ENCODE data around the gene TCP10L. TPM values are rescaled to one million over a fixed set of nuclear protein-coding genes. Genes with fewer than 3 reads are reported as not detected.
A peak's percentile ranks its signal among the peaks of the same experiment; 100 is the strongest.

The TCP10L gene
- total RNA-seq, 1 experiment from 2014 or later, result 1.2 TPM

- Mint-ChIP-seq H3K27ac (peak overlapping the region; percentile 93), H3K36me3 (peaks cover 12% of the 10 kb centered on the region), H3K27me3 (ENCODE audit: low read depth) (peaks cover 4% of the 10 kb centered on the region), H3K4me3 (peak overlapping the region; percentile 95), H3K9me3 (no peaks in the 10 kb centered on the region), H3K4me1 (peaks cover 14% of the 10 kb centered on the region)
- DNase-seq (ENCODE audit: low spot score) (no peak), ATAC-seq (no peak)
- TF ChIP-seq NFE2L1 (CRISPR knock-in tag; IDR thresholded peaks at IDR 0.05), result no peak
- TF ChIP-seq ARID4B (CRISPR knock-in tag; IDR thresholded peaks at IDR 0.05; ENCODE audit: borderline replicate concordance), result no peak
- 0 out of 2 replicates have a peak, but pooled peaks have one; percentile 28 for TF ChIP-seq KAT7 (CRISPR knock-in tag; IDR thresholded peaks at IDR 0.05; ENCODE audit: borderline replicate concordance)
- TF ChIP-seq ZNF121 (CRISPR knock-in tag; IDR thresholded peaks at IDR 0.05), result 0 out of 2 replicates have a peak, but pooled peaks have one; percentile 28
- CTCF ChIA-PET, result interaction anchor here (1.0 to 5.7 kb wide), 6 partner anchors 9 to 307 kb away, joined by 4 to 31 read pairs (median 6); partner anchors contain the start of gene SYNJ1
- POLR2A ChIA-PET, result interaction anchor here (1.1 to 1.9 kb wide), 2 partner anchors 12 to 115 kb away, joined by 7 to 13 read pairs; partner anchors contain the start of gene SYNJ1
These were observed 27.6 kb upstream of the TCP10L start for GRCh38 chr21:32612999-32613337.

GRCh38 chr21:32612075-32612998 lies 27.0 kb upstream of the TCP10L start, which contains the start of gene CFAP298:
TSS of gene CFAP298 (minus strand) at chr21:32612377. CDS start at chr21:32612243, 134 bp downstream.
- Mint-ChIP-seq H3K27me3 (ENCODE audit: low read depth) (peaks cover 2% of the 10 kb centered on the region), H3K4me1 (peaks cover 14% of the 10 kb centered on the region), H3K27ac (peak within 1 kb of the TSS; percentile 93), H3K4me3 (peak within 1 kb of the TSS; percentile 95), H3K36me3 (peaks cover 18% of the 10 kb centered on the region), H3K9me3 (no peaks in the 10 kb centered on the region)
- CTCF ChIA-PET, result interaction anchor here (1.0 to 5.7 kb wide), 7 partner anchors 8 to 306 kb away, joined by 4 to 31 read pairs (median 6); partner anchors contain the start of gene SYNJ1
- ATAC-seq (peak; percentile 89), DNase-seq (ENCODE audit: low spot score) (peak; percentile 80)
- POLR2A ChIA-PET, result interaction anchor here (1.1 to 1.9 kb wide), 2 partner anchors 12 to 116 kb away, joined by 7 to 13 read pairs; partner anchors contain the start of gene SYNJ1
- TF ChIP-seq SP1 (CRISPR knock-in tag; conservative IDR thresholded peaks at IDR 0.05) (peak; percentile 51; the same call in 1 of the 2 replicates), GRHL2 (CRISPR knock-in tag; IDR thresholded peaks at IDR 0.05; ENCODE audit: insufficient replicate concordance, severe bottlenecking) (no peak), SMAD4 (CRISPR knock-in tag; IDR thresholded peaks at IDR 0.05) (peak; percentile 46; the same call in 1 of the 2 replicates), ZNF219 (CRISPR knock-in tag; IDR thresholded peaks at IDR 0.05; ENCODE audit: borderline replicate concordance) (0 out of 2 replicates have a peak, but pooled peaks have one; percentile 53), E2F1 (CRISPR knock-in tag; IDR thresholded peaks at IDR 0.05) (no peak), JAZF1 (CRISPR knock-in tag; IDR thresholded peaks at IDR 0.05) (no peak), ZNF532 (CRISPR knock-in tag; IDR thresholded peaks at IDR 0.05; ENCODE audit: borderline replicate concordance) (no peak), ATF6 (CRISPR knock-in tag; IDR thresholded peaks at IDR 0.05) (no peak), ZSCAN18 (CRISPR knock-in tag; IDR thresholded peaks at IDR 0.05) (no peak), EMX1 (CRISPR knock-in tag; IDR thresholded peaks at IDR 0.05) (no peak), ZNF138 (CRISPR knock-in tag; conservative IDR thresholded peaks at IDR 0.05) (no peak), FOXK1 (CRISPR knock-in tag; IDR thresholded peaks at IDR 0.05) (peak; percentile 80), FOXP1 (CRISPR knock-in tag; IDR thresholded peaks at IDR 0.05; ENCODE audit: borderline replicate concordance) (no peak), NFE2L1 (CRISPR knock-in tag; IDR thresholded peaks at IDR 0.05) (no peak), E2F5 (CRISPR knock-in tag; IDR thresholded peaks at IDR 0.05) (0 out of 2 replicates have a peak, but pooled peaks have one; percentile 41)

All from WTC11 (cell line).